Colonic mucosa (tissue), 4 donors: ENCODE results near the gene DDX3X. TPM values are rescaled to one million over a fixed set of nuclear protein-coding genes. Genes with fewer than 3 reads are reported as not detected.
A peak's percentile ranks its signal among the peaks of the same experiment; 100 is the strongest.
"Not testable (repeated sequence)": the region's sequence is repeated elsewhere in the genome, so short reads cannot be mapped to it uniquely, and the experiment has no call there.

ENCODE experiments used
- DNase-seq: peaks from one replicate; pipeline ENCODE4 v3.0.0-alpha.2; 2020
- H3K27ac ChIP-seq: fragments of 200-600 bp; one replicate; pipeline ENCODE4 v1.8.0; 2021
- H3K27me3 ChIP-seq: fragments of 200-600 bp; one replicate; pipeline ENCODE4 v1.8.0; 2021
- H3K36me3 ChIP-seq: fragments of 200-600 bp; one replicate; pipeline ENCODE4 v1.8.0; 2021
- H3K4me1 ChIP-seq: fragments of 200-600 bp; one replicate; pipeline ENCODE4 v1.8.0; 2021; ENCODE audit warnings: mild to moderate bottlenecking
- H3K4me3 ChIP-seq: fragments of 200-600 bp; one replicate; pipeline ENCODE4 v1.8.0; 2021
- H3K9ac ChIP-seq, 2 donors: one replicate each; pipeline ENCODE4 v1.7.0; 2013; ENCODE audit warnings: control low read depth in 2 of 2, low read depth in 2 of 2, low read length in 2 of 2
- H3K9me3 ChIP-seq: fragments of 200-600 bp; one replicate; pipeline ENCODE4 v1.8.0; 2021
- CTCF ChIP-seq: fragments of 200-600 bp; IDR thresholded peaks from one replicate; pipeline ENCODE4 v1.8.0; 2022; ENCODE audit warnings: antibody characterized with exemption, mild to moderate bottlenecking
- intact Hi-C: fragments of 100-400 bp; cut with DNase I; formaldehyde crosslinking; loops from one replicate; pipeline ENCODE4 v1.14.1; 2022
- total RNA-seq, 2 donors: library from RNA; stranded (reverse); fragmentation: NEBNext Ultra II Directional in 1 of 2; extraction: Animal tissue kit (Norgen Biotek cat#: 25700) in 1 of 2; gene quantifications; one replicate each; pipeline ENCODE4 v1.2.1, GENCODE V29; 2021
- donor health status: healthy.
- donor health status: DM: no; HTN: no; CAD: no.
- donor health status: DM: no; HTN: no; CAD: no.

The DDX3X gene
- total RNA-seq, 2 donors from 2014 or later: 192 to 318 TPM

DNA sequence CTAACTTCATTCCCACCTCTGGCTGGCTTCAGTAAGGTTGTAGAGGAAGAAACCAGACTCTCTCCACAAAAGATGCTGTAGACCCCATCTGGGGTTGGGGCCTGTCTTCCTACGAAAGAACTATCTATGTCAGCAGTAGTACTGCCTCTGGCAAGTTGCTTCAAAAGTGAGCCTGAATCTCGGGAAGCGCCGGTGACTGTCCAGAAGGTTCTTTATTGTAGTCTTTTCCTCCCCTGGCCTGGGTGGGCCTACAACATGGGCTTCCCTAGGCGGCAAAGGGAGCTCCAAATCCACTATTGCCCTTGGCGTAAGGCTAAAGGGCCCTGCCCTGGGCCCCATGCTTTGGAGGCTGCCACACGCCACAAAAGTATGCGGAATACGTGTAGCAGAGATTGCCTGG, 74.6 kb downstream of the DDX3X start:
- Histone ChIP-seq H3K9ac (no peak overlapping the region), H3K4me3 (no peak overlapping the region), H3K4me1 (no peaks in the 10 kb centered on the region), H3K36me3 (no peaks in the 10 kb centered on the region), H3K27me3 (peaks cover 5% of the 10 kb centered on the region), H3K9me3 (no peaks in the 10 kb centered on the region), H3K27ac (no peak overlapping the region)
- no peak for TF ChIP-seq CTCF
- intact Hi-C loops: no loop called here
- no peak for DNase-seq

GRCh38 chrX:41409006-41409405, 75.0 kb downstream of the DDX3X start:
- TF ChIP-seq CTCF: no peak
- H3K4me3 ChIP-seq: no peak overlapping the region
- intact Hi-C loops: no loop called here

DNA sequence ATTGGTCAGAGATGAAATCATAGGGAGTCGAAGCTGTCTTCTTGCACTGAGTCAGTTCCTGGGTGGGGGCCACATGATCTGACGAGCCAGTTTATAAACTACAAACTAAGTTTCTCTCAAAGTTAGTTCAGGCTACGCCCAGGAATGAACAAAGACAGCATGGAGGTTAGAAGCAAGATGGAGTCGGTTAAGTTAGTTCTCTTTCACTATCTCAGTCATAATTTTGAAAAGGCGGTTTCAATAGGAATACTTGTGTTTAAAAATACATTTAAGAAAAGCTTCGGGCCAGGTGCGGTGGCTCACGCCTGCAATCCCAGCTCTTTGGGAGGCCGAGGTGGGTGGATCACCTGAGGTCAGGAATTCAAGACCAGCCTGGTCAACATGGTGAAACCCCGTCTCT, 77.3 kb downstream of the DDX3X start:
- H3K27ac ChIP-seq: not testable (repeated sequence)

More at GRCh38 chrX:41409006-41409405, 75.0 kb downstream of the DDX3X start:
- no peak overlapping the region for H3K27ac ChIP-seq
- DNase-seq: no peak
- H3K9me3 ChIP-seq: no peaks in the 10 kb centered on the region
- H3K9ac ChIP-seq: no peak overlapping the region
- peaks cover 5% of the 10 kb centered on the region for H3K27me3 ChIP-seq
- H3K4me1 ChIP-seq: no peaks in the 10 kb centered on the region
- H3K36me3 ChIP-seq: no peaks in the 10 kb centered on the region

GRCh38 chrX:41412261-41413081, 78.5 kb downstream of the DDX3X start:
- H3K9me3 ChIP-seq: no peaks in the 10 kb centered on the region
- H3K9ac ChIP-seq: no peak overlapping the region
- H3K27ac ChIP-seq: peak overlapping the region; percentile 67
- DNase-seq: peak; percentile 87
- H3K27me3 ChIP-seq: peaks cover 3% of the 10 kb centered on the region
- H3K36me3 ChIP-seq: no peaks in the 10 kb centered on the region
- no peaks in the 10 kb centered on the region for H3K4me1 ChIP-seq
- no peak overlapping the region for H3K4me3 ChIP-seq
- intact Hi-C loops: no loop called here
- TF ChIP-seq CTCF: no peak

More for the DNA sequence above, 77.3 kb downstream of the DDX3X start:
- H3K4me3 ChIP-seq, DNase-seq, intact Hi-C loops, H3K9me3 ChIP-seq, H3K4me1 ChIP-seq, H3K36me3 ChIP-seq, H3K27me3 ChIP-seq, H3K9ac ChIP-seq: not testable (repeated sequence)

Other genes starting within 250 kb of the DDX3X start
- gene USP9X, start 248.7 kb upstream of the DDX3X start, total RNA-seq: 10 to 100 TPM; 74.5 to 89.0 TPM
- gene NYX, start 113.2 kb downstream of the DDX3X start, total RNA-seq: not detected